HUES6 (cell line): Measurements from ENCODE around the gene ZNF780A.

Experiments used
- H3K27ac ChIP-seq: 2 replicates; pipeline ENCODE4 v1.7.0; 2013; ENCODE audit warnings: low read depth, mild to moderate bottlenecking, low read length, inconsistent platforms
- H3K27me3 ChIP-seq: 2 replicates; pipeline ENCODE4 v1.6.1; 2013; ENCODE audit warnings: low read length; ENCODE audit not compliant: control insufficient read depth, insufficient read depth
- H3K36me3 ChIP-seq: 2 replicates; pipeline ENCODE4 v1.6.1; 2013; ENCODE audit warnings: low read length; ENCODE audit not compliant: control insufficient read depth, insufficient read depth
- H3K4me1 ChIP-seq: 2 replicates; pipeline ENCODE4 v1.6.1; 2013; ENCODE audit warnings: low read length; ENCODE audit not compliant: control insufficient read depth, insufficient read depth
- H3K4me3 ChIP-seq: 2 replicates; pipeline ENCODE4 v1.5.1; 2013; ENCODE audit warnings: low read depth, low read length
- H3K9ac ChIP-seq: one replicate; pipeline ENCODE4 v1.6.1; 2013; ENCODE audit warnings: mild to moderate bottlenecking, low read length
- H3K9me3 ChIP-seq: 2 replicates; pipeline ENCODE4 v1.6.1; 2013; ENCODE audit warnings: low read depth, low read length; ENCODE audit not compliant: control insufficient read depth, insufficient read depth

The ZNF780A gene

DNA sequence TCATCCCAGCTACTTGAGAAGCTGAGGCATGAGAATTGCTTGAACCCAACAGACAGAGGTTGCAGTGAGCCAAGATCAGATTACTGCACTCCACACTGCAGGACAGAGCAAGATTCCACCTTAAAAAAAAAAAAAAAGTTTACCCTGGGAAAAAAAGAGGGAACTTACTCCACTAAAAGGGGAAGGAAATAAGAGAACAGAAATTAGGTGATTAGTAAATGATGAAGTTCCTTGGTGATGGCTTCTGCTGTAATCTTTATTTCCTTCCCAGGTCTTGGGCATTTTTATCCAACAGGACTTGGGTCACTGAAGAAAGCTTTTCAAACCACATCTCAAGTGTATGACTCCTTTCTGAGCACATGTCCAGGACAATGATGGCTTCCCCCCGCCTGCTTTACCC, 9.3 kb downstream of the ZNF780A start:
- H3K9me3 ChIP-seq: peaks cover 32% of the 10 kb centered on the region
- no peak overlapping the region for H3K4me3 ChIP-seq
- peaks cover 71% of the 10 kb centered on the region for H3K36me3 ChIP-seq
- no peak overlapping the region for H3K9ac ChIP-seq
- no peaks in the 10 kb centered on the region for H3K4me1 ChIP-seq
- H3K27me3 ChIP-seq: no peaks in the 10 kb centered on the region
- no peak overlapping the region for H3K27ac ChIP-seq

DNA sequence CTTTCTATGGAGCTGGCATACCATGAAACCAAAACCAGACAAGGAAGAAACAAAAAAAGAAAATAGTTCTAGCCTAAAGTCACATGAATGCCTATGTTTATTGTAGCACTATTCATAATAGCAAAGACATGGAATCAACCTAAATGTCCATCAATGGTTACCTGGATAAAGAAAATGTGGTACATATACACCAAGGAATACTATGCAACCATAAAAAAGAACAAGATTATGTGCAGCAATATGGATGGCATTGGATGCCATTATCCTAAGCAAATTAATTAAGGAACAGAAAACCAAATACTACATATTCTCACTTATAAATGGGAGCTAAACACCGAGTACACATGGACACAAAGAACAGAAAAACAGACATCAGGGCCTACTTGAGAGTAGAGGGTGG, 10.5 kb downstream of the ZNF780A start:
- Histone ChIP-seq H3K4me3 (no peak overlapping the region), H3K27ac (no peak overlapping the region), H3K4me1 (no peaks in the 10 kb centered on the region), H3K27me3 (no peaks in the 10 kb centered on the region), H3K9me3 (peaks cover 43% of the 10 kb centered on the region), H3K36me3 (peaks cover 82% of the 10 kb centered on the region), H3K9ac (no peak overlapping the region)

DNA sequence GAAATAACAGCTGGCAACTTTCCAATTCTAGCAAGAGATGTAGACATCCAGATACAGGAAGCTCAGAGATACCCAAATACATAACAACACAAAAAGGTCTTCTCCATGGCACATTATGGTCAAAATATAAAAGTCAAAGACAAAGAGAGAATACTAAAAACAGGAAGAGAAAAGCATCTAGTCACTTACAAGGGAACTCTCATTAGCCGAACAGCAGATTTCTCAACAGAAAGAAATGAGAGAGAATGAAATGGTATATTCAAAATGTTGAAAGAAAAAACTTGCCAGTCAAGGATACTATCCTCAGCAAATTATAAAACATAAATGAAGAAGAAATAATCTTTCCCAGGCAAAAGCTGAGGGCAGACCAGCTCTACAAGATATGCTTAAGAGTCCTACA, 12.4 kb downstream of the ZNF780A start:
- H3K4me3 ChIP-seq: no peak overlapping the region
- no peak overlapping the region for H3K9ac ChIP-seq
- H3K27me3 ChIP-seq: no peaks in the 10 kb centered on the region
- no peak overlapping the region for H3K27ac ChIP-seq
- peaks cover 95% of the 10 kb centered on the region for H3K36me3 ChIP-seq
- H3K9me3 ChIP-seq: peaks cover 62% of the 10 kb centered on the region
- no peaks in the 10 kb centered on the region for H3K4me1 ChIP-seq

DNA sequence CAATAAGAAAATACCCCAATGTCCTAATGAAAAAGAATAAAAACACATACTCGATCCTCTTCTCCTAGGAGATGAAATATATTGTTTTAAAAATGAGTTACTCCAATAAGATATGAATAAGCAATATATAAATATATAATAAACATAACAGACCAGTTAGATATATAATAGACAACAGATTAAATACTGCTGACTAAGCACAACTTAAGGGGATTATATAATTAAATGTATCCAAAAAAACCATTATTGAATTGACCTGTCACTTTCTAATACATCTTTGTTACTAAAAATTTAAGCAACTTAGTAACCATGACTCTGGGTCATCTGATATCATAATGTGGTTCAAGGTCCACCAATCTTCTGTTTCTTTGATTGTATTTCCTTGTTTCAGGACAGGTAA, 20.7 kb downstream of the ZNF780A start:
- peaks cover 57% of the 10 kb centered on the region for H3K9me3 ChIP-seq
- peaks cover 26% of the 10 kb centered on the region for H3K36me3 ChIP-seq
- no peak overlapping the region for H3K27ac ChIP-seq
- no peaks in the 10 kb centered on the region for H3K27me3 ChIP-seq
- H3K4me3 ChIP-seq: no peak overlapping the region
- no peak overlapping the region for H3K9ac ChIP-seq
- no peaks in the 10 kb centered on the region for H3K4me1 ChIP-seq

DNA sequence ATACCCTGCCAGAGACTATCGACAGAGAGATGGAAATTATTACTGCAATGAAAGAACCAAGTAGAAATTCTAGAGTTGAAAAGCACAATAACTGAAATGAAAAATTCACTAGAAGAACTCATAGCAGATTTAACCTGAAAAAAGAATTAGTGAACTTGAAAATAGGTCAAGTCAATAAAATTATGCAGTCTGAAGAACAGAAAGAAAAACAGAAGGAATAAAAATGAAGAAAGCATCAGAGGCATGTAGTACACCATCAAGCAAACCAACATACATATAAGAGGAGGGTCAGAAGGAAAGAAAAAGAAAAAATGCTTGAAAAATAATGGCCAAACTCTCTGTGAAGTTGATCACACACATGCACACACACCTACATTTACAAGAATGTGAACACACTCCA, 31.1 kb downstream of the ZNF780A start:
- H3K27ac ChIP-seq: no peak overlapping the region
- H3K27me3 ChIP-seq: no peaks in the 10 kb centered on the region
- no peak overlapping the region for H3K9ac ChIP-seq
- H3K9me3 ChIP-seq: peaks cover 22% of the 10 kb centered on the region
- no peaks in the 10 kb centered on the region for H3K36me3 ChIP-seq
- H3K4me1 ChIP-seq: no peaks in the 10 kb centered on the region
- no peak overlapping the region for H3K4me3 ChIP-seq

DNA sequence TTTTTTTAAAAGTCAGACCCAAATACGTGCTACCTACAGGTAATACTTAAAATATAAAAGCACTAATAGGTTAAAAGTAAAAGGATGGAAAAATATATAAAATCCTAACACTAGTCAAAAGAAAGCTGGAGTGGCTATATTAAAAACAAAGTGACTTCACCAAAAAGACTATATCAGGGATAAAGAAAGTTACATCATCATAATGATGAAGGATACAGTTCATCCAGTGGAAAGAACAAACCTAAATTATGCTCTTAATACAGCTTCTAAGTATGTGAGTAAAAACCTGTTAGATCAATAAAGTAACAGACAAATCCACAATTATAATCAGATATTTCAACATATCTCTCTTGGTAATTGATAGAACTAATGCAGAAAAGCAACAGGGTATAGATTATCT, 33.6 kb downstream of the ZNF780A start:
- no peak overlapping the region for H3K4me3 ChIP-seq
- peaks cover 30% of the 10 kb centered on the region for H3K9me3 ChIP-seq
- no peaks in the 10 kb centered on the region for H3K36me3 ChIP-seq
- H3K27me3 ChIP-seq: no peaks in the 10 kb centered on the region
- no peaks in the 10 kb centered on the region for H3K4me1 ChIP-seq
- H3K27ac ChIP-seq: no peak overlapping the region
- H3K9ac ChIP-seq: no peak overlapping the region

DNA sequence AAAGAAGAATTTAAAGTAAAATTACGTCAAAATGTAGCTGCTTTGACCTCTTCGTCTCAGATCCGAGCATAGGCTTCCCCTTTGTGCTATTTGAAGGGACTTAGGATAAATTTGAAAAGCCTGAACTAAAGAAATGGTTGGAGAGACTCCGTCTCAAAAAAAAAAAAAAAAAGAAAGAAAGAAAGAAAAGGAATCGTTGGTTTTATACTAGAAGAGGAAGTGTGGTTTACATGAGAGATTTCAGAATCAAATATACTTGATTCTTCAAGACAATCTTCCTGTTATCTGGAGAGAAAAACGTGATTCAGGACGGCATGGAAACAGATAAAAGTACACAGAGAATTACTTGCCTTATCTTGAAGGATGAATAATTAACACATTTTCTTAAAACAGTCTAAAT, 34.2 kb downstream of the ZNF780A start:
- Histone ChIP-seq H3K36me3 (no peaks in the 10 kb centered on the region), H3K9ac (peak overlapping the region; percentile 87), H3K27ac (peak overlapping the region; percentile 10; the same call in 1 of the 2 replicates), H3K27me3 (no peaks in the 10 kb centered on the region), H3K4me1 (no peaks in the 10 kb centered on the region), H3K4me3 (peak overlapping the region; percentile 85), H3K9me3 (peaks cover 36% of the 10 kb centered on the region)

DNA sequence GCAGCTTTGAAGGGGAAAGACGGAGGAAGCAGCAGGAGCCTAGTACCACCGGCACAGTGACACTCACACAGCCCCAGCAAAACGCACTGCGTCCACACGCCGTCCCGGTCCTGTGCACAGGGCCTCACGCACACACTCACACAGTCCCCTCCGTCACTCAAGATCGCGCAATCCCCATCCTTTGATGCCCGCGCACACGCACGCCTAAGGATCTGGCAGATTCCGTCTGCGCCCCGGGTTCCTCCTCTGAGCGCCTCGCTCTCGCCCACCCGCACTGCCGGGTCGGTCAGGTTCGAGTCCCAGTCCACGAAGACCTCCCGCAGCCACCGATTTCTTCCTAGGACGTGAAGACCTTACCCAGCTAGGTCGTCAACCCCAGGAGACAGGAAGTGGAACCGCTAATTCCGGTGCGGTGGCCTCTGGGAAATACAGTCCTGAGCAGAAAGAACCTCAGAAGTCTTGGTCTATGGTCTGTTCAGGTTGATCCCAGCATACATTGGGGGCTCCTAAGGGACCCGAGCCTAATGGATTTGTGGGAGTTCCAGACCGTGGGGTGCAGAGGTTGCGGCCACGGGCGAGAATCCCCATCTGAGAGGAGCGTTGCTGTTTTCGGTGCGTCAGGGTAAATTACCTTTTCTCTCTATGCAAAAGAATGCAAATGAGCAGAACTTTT, 34.8 kb downstream of the ZNF780A start, which contains the start of gene ZNF780B:
TSS of gene ZNF780B (minus strand) at position 400 of the 673 bp plus-strand sequence. CDS start 5,899 bp downstream, outside the sequence.
- Histone ChIP-seq H3K9me3 (peaks cover 34% of the 10 kb centered on the region), H3K27ac (peak within 1 kb of the TSS; percentile 10; the same call in 1 of the 2 replicates), H3K27me3 (no peaks in the 10 kb centered on the region), H3K9ac (peak within 1 kb of the TSS; percentile 87), H3K4me3 (peak within 1 kb of the TSS; percentile 85), H3K36me3 (no peaks in the 10 kb centered on the region), H3K4me1 (no peaks in the 10 kb centered on the region)

DNA sequence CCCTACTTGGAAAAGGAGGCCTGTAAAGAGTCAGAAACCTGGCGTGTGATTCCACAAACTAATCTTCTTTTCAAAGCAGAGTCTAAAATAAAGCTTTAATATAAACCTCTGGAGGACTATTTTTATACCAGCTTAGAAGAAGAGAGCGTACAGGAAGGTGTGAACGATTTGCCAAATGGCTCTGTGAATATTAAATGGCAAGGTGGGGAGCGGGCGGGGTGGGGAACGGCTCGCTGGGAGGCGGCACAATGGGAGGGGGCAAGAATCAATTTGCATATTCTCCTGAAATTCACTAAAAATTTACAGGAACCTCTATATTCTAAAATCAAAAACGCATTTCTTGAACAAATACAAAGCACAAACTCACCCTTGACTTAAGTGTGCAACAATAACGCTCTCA, 35.7 kb downstream of the ZNF780A start:
- H3K27me3 ChIP-seq: no peaks in the 10 kb centered on the region
- peaks cover 39% of the 10 kb centered on the region for H3K9me3 ChIP-seq
- H3K4me1 ChIP-seq: no peaks in the 10 kb centered on the region
- peak overlapping the region; percentile 87 for H3K9ac ChIP-seq
- H3K36me3 ChIP-seq: peaks cover 6% of the 10 kb centered on the region; the same call in 1 of the 2 replicates
- peak overlapping the region; percentile 85 for H3K4me3 ChIP-seq
- no peak overlapping the region for H3K27ac ChIP-seq

DNA sequence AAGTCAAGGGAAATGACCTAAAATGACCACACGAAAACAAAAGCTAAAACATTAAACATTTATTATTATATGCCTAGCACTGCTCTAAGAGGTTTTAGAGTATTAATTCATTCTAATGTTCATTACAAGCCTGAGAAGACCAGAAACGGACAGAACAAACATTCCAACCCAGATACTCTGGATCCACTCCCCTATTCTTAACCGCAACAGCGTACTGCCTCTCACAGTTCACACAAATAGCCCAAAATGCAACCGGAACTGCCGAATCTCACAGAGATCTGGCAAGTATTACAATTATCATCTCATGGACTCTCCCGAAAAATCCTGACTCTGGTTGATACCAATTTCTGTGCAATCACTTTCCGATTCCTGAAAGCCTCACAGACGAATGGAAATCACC, 36.1 kb downstream of the ZNF780A start:
- Histone ChIP-seq H3K9me3 (peaks cover 37% of the 10 kb centered on the region), H3K36me3 (peaks cover 6% of the 10 kb centered on the region; the same call in 1 of the 2 replicates), H3K27ac (no peak overlapping the region), H3K4me1 (no peaks in the 10 kb centered on the region), H3K27me3 (no peaks in the 10 kb centered on the region), H3K4me3 (peak overlapping the region; percentile 85), H3K9ac (no peak overlapping the region)

DNA sequence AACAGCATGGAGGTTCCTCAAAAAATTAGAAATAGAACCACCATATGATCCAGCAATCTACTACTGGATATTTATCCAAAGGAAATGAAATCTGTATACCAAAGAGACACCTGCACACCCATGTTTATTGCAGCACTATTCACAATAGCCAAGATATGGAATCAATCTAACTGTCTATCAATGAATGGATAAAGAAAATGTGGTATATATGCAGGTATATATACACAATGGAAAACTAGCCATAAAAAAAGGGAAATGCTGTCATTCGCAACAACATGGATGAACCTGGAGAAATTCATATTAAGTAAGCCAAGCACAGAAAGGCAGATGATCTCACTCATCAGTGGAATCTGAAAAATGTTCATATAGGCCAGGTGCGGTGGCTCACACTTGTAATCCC, 37.3 kb downstream of the ZNF780A start:
- H3K27me3 ChIP-seq: no peaks in the 10 kb centered on the region
- no peak overlapping the region for H3K27ac ChIP-seq
- H3K9ac ChIP-seq: no peak overlapping the region
- no peaks in the 10 kb centered on the region for H3K4me1 ChIP-seq
- H3K4me3 ChIP-seq: no peak overlapping the region
- H3K9me3 ChIP-seq: peaks cover 41% of the 10 kb centered on the region
- H3K36me3 ChIP-seq: peaks cover 11% of the 10 kb centered on the region
